ENCODE data around the gene CCDC192. TPM values are rescaled to one million over a fixed set of nuclear protein-coding genes. Genes with fewer than 3 reads are reported as not detected.

Gene CCDC192
- total RNA-seq, 3 donors from 2014 or later: 1.0 TPM; not detected in 2

DNA sequence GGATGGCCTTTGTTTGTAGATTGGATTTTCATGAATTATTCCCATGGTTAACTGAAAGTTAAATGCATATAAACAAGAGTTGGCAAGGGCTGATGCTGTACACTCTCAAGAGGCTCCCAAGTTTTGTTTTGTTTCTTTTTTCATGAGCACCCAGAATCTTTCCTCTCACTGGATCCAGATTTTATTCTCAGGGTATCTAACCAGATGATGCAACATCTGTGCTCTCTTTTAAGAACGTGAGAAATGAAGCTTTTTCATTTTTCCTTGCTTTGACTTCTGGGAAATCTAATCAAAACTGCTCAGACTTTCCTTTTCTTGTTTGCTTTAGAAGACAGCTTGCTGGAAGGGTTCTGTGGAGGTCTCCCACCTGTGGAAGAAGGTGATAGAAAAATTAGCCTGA is 237.7 kb downstream of the CCDC192 start:
- TF ChIP-seq, protein P1, sequence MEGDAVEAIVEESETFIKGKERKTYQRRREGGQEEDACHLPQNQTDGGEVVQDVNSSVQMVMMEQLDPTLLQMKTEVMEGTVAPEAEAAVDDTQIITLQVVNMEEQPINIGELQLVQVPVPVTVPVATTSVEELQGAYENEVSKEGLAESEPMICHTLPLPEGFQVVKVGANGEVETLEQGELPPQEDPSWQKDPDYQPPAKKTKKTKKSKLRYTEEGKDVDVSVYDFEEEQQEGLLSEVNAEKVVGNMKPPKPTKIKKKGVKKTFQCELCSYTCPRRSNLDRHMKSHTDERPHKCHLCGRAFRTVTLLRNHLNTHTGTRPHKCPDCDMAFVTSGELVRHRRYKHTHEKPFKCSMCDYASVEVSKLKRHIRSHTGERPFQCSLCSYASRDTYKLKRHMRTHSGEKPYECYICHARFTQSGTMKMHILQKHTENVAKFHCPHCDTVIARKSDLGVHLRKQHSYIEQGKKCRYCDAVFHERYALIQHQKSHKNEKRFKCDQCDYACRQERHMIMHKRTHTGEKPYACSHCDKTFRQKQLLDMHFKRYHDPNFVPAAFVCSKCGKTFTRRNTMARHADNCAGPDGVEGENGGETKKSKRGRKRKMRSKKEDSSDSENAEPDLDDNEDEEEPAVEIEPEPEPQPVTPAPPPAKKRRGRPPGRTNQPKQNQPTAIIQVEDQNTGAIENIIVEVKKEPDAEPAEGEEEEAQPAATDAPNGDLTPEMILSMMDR (IDR thresholded peaks at IDR 0.05): no peak
- no peaks in the 10 kb centered on the region for H3K36me3 ChIP-seq (ENCODE audit: low read depth)
- H3K4me3 ChIP-seq: no peak overlapping the region
- no peak for DNase-seq
- intact Hi-C loops (cut with DNase I, micrococcal nuclease): no loop called here
- ATAC-seq: no peak
- no peaks in the 10 kb centered on the region for H3K9me3 ChIP-seq
- peaks cover 11% of the 10 kb centered on the region for H3K4me1 ChIP-seq (ENCODE audit: low read depth)

DNA sequence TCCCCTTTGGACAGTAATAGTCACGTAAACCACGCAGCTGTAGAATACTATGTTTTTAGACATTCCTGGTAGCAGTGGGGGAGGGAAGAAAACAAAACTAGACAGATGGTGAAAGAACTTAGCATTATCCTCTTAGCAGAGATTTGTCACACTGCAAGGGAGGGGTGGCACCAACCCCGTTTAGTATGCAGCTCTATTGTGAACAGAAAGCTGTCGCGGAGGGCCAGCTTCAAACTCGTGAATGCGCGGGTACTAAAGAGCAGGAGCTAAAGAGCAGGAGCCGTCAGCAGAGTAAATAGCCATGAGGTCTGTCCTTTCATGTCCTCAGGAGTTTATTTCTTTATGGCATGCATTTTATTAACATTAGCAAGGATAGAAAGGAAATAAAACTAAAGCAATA is 238.5 kb downstream of the CCDC192 start:
- Histone ChIP-seq H3K4me1 (ENCODE audit: low read depth) (peaks cover 11% of the 10 kb centered on the region), H3K9me3 (no peaks in the 10 kb centered on the region), H3K4me3 (no peak overlapping the region), H3K36me3 (ENCODE audit: low read depth) (no peaks in the 10 kb centered on the region)
- DNase-seq (peak; percentile 61 to 69 (median 62)), ATAC-seq (peak; percentile 91)
- TF ChIP-seq, protein P1 (IDR thresholded peaks at IDR 0.05): no peak
- intact Hi-C loops (cut with DNase I, micrococcal nuclease): no loop called here

DNA sequence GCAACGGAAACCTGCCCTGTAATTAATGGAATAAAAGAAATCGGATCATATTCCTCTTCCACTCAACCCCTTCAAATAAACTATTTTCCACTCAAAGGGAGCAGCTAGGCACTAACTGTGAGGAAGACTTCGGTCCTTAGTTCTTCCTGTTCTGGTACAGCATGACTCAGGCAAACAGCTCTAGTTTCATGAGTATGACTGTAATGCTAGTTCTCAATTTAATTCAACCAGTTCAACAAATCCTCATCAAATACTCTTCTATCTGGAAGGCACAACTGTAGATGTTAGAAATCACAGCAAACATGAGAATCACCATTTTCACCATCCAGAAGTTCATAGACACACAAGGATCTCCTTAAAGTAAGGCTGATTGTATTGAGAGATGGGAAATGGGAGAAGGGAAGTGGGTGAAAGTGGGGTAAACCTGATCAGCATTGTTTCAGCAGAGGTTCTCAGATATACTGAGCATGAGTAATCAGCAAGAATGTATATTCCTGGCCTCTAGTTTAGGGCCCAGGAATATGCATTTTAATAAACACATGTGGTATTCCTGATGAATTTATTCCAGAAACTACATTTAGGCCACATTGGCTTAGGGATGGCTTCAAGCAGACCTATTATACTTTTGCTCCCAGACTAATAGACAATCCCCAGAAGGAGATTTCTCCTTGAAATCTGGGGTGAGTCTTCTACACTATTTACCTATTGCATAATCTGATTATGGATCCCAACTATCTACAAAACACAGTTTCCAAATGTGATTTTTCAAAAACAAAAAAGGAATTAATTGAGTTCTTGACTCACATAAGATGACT is 239.3 kb downstream of the CCDC192 start:
- Histone ChIP-seq H3K9me3 (no peaks in the 10 kb centered on the region), H3K36me3 (ENCODE audit: low read depth) (no peaks in the 10 kb centered on the region), H3K4me1 (ENCODE audit: low read depth) (peaks cover 11% of the 10 kb centered on the region), H3K4me3 (no peak overlapping the region)
- DNase-seq (no peak), ATAC-seq (peak; percentile 80)
- TF ChIP-seq, protein P1 (IDR thresholded peaks at IDR 0.05): no peak
- intact Hi-C loops (cut with DNase I, micrococcal nuclease): no loop called here

DNA sequence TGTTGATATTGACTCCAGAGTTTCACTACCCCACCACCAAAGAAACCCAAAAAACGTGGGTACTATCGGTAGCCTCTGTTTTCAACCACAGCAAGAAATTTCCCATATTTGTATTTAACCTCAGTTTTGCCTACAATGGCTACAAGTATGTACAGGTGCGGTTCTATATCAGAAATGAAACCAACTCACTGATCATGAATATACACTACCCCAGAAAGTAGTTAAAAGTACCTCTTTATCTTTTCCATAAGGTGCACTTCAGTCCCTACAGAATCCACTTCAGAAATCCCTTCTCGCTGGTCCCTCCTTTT is 239.8 kb downstream of the CCDC192 start:
- intact Hi-C loops (cut with DNase I, micrococcal nuclease): no loop called here
- H3K4me3 ChIP-seq: no peak overlapping the region
- H3K4me1 ChIP-seq (ENCODE audit: low read depth): peaks cover 11% of the 10 kb centered on the region
- no peaks in the 10 kb centered on the region for H3K9me3 ChIP-seq
- ATAC-seq (no peak), DNase-seq (no peak)
- no peaks in the 10 kb centered on the region for H3K36me3 ChIP-seq (ENCODE audit: low read depth)
- TF ChIP-seq, protein P1 (IDR thresholded peaks at IDR 0.05): no peak

DNA sequence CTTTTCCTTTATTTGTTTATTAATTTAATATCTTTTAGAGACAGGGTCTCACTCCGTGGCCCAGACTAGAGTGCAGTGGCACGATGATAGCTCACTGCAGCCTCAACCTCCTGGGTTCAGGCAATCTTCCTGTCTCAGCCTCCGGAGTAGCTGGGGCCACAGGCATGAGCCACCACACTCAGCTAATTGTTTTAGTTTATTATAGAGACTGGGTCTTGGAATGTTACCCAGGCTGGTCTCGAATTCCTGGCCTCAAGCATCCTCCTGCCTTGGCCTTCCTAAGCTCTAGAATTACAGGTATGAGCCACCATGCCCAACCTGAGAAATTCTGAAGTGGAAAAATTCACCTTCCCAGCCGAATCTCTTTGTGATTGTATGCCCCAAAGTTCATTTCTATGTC is 240.9 kb downstream of the CCDC192 start:
- ATAC-seq: peak; percentile 34
- Histone ChIP-seq H3K4me1 (ENCODE audit: low read depth) (peaks cover 11% of the 10 kb centered on the region), H3K4me3 (no peak overlapping the region), H3K9me3 (no peaks in the 10 kb centered on the region), H3K36me3 (ENCODE audit: low read depth) (no peaks in the 10 kb centered on the region)
- DNase-seq: no peak
- intact Hi-C loops (cut with DNase I, micrococcal nuclease): no loop called here
- TF ChIP-seq, protein P1 (IDR thresholded peaks at IDR 0.05): no peak
